Upper lobe of left lung (tissue), 4 donors: ENCODE data around the gene CDKN1B.

Experiments used
- EP300 ChIP-seq, 4 donors: sonication (generic); formaldehyde crosslinking; IDR thresholded peaks; one replicate each; pipeline ENCODE4 v1.5.1; 2017; ENCODE audit warnings: antibody characterized with exemption in 4 of 4, control low read depth in 2 of 4
- POLR2A ChIP-seq, 4 donors: fragments of 450-650 bp; IDR thresholded peaks; one replicate each; pipeline ENCODE4 v1.5.1; 2016 to 2017; ENCODE audit warnings: antibody characterized with exemption in 4 of 4, mild to moderate bottlenecking in 2 of 4
- TF ChIP-seq, protein P1 (sequence below), 6 experiments: fragments of 450-650 bp in 4 of 6; fragments of 200-600 bp in 2 of 6; sonication (generic) in 2 of 6; IDR thresholded peaks; one replicate each; pipeline ENCODE4 v1.5.1; 2016 to 2019; ENCODE audit warnings: antibody characterized with exemption in 6 of 6

DNA sequence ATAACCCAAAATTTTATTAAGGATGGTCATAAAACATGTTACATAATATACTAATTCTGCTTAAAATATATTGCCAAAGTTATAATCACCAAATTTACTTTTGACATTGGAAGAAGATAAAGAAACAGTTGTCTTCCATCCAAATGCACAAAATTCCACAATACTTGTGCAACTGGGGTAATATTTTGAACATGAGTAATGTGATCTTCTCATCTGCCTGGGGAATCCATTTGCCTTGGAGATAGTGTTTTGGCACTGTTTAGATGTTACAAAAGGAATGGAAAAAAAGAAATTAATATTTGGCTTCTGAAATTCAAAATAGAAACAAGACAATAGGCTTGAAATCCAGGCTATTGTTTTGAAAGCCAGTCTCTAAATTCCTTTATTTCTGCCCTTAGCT lies 30.2 kb upstream of the CDKN1B start:
- TF ChIP-seq, protein P1, sequence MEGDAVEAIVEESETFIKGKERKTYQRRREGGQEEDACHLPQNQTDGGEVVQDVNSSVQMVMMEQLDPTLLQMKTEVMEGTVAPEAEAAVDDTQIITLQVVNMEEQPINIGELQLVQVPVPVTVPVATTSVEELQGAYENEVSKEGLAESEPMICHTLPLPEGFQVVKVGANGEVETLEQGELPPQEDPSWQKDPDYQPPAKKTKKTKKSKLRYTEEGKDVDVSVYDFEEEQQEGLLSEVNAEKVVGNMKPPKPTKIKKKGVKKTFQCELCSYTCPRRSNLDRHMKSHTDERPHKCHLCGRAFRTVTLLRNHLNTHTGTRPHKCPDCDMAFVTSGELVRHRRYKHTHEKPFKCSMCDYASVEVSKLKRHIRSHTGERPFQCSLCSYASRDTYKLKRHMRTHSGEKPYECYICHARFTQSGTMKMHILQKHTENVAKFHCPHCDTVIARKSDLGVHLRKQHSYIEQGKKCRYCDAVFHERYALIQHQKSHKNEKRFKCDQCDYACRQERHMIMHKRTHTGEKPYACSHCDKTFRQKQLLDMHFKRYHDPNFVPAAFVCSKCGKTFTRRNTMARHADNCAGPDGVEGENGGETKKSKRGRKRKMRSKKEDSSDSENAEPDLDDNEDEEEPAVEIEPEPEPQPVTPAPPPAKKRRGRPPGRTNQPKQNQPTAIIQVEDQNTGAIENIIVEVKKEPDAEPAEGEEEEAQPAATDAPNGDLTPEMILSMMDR (IDR thresholded peaks at IDR 0.05): no peak
- no peak for TF ChIP-seq EP300 (IDR thresholded peaks at IDR 0.05)
- TF ChIP-seq POLR2A (IDR thresholded peaks at IDR 0.05): no peak
